Measurements from ENCODE around the gene USP3. TPM values are rescaled to one million over a fixed set of nuclear protein-coding genes. Genes with fewer than 3 reads are reported as not detected.

USP3 gene
- total and polyA plus RNA-seq, 2 of the 13 experiments (the other 11 are each of a cell fraction or from before 2014, with no cell fraction given) = 14.3 to 61.2 TPM

- TF ChIP-seq ZHX1 (CRISPR knock-in tag; IDR thresholded peaks at IDR 0.05; ENCODE audit: low read depth) (peak; percentile 30; the same call in 1 of the 2 replicates), PRMT3 (CRISPR knock-in tag; IDR thresholded peaks at IDR 0.05; ENCODE audit: borderline replicate concordance, low read depth) (no peak), ZNF430 (CRISPR knock-in tag; IDR thresholded peaks at IDR 0.05) (no peak), ZNF160 (CRISPR knock-in tag; IDR thresholded peaks at IDR 0.05) (no peak), ZNF674 (CRISPR knock-in tag; IDR thresholded peaks at IDR 0.05; ENCODE audit: low read depth) (no peak), ZNF576 (CRISPR knock-in tag; IDR thresholded peaks at IDR 0.05) (no peak), GATAD2A (CRISPR knock-in tag; IDR thresholded peaks at IDR 0.05) (peak; percentile 93), ATF3 (CRISPR knock-in tag; IDR thresholded peaks at IDR 0.05) (no peak), RFXANK (CRISPR knock-in tag; IDR thresholded peaks at IDR 0.05) (no peak; the same call in 1 of the 2 replicates), ZNF414 (CRISPR knock-in tag; IDR thresholded peaks at IDR 0.05) (no peak), KIAA2018 (CRISPR knock-in tag; IDR thresholded peaks at IDR 0.05; ENCODE audit: borderline replicate concordance) (no peak), ZNF124 (CRISPR knock-in tag; IDR thresholded peaks at IDR 0.05) (peak; percentile 77; the same call in 1 of the 2 replicates), ZNF441 (CRISPR knock-in tag; IDR thresholded peaks at IDR 0.05; ENCODE audit: borderline replicate concordance) (no peak), KLF13 (CRISPR knock-in tag; IDR thresholded peaks at IDR 0.05) (no peak), ATF1 (CRISPR knock-in tag; IDR thresholded peaks at IDR 0.05) (no peak; the same call in 1 of the 2 replicates), BCL6 (CRISPR knock-in tag; IDR thresholded peaks at IDR 0.05) (peak; percentile 89), ZNF546 (CRISPR knock-in tag; conservative IDR thresholded peaks at IDR 0.05) (no peak), HOXD1 (CRISPR knock-in tag; IDR thresholded peaks at IDR 0.05) (peak; percentile 63; the same call in 1 of the 2 replicates)
These were observed 31.2 kb upstream of the USP3 start (continued) for GRCh38 chr15:63473007-63473748.

Measured in HepG2 (cell line).